ENCODE data around the gene TRIML1. TPM values are rescaled to one million over a fixed set of nuclear protein-coding genes. Genes with fewer than 3 reads are reported as not detected.
A peak's percentile ranks its signal among the peaks of the same experiment; 100 is the strongest.
"Not testable (repeated sequence)": the region's sequence is repeated elsewhere in the genome, so short reads cannot be mapped to it uniquely, and the experiment has no call there.

TRIML1 gene
- total and polyA plus RNA-seq, 4 donors: not detected

DNA sequence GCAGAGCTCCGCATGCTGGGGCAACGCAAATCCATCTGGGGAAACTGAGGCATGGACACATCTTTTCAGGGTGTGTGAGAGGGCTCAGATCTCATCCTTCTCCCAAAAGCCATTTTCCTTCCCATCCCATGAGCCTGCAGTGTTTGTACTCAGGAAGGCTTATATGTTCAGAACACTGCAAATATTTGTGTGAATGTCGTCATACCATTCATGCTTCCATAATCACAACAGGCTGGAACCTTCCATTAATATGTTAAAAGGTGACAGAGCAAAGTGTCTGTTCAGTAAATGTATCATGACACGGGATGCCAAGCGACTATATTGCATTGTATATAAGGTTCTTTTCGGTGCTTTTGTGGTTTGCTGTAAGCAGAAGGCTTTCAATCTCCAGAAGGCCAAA, 8.5 kb downstream of the TRIML1 start:
- 89 to 93% methylated on average over 6 of the region's 6 CpGs for WGBS, 2 donors

GRCh38 chr4:188154668-188155405, 15.6 kb downstream of the TRIML1 start:
- no peak overlapping the region for H3K4me3 ChIP-seq
- DNase-seq (peak; percentile 25 to 66 (median 29)), ATAC-seq (ENCODE audit: insufficient read depth, low FRiP score) (no peak)
- H3K9me3 ChIP-seq (ENCODE audit: control insufficient read depth in 4 of 4, insufficient read depth in 3 of 4, low read length in 3 of 4): peaks cover 0 to 7% (median 0%) of the 10 kb centered on the region in 4 donors
- 65 to 80% methylated on average over 11 of the region's 11 CpGs for WGBS, 2 donors
- H3K27ac ChIP-seq (ENCODE audit: low read depth in 1 of 2, low read length in 1 of 2): no peak overlapping the region
- no peaks in the 10 kb centered on the region for H3K27me3 ChIP-seq (ENCODE audit: control insufficient read depth in 3 of 3, insufficient read depth in 3 of 3, low read length in 2 of 3)
- H3K4me1 ChIP-seq (ENCODE audit: control insufficient read depth in 5 of 5, insufficient read depth in 5 of 5, low read length in 5 of 5): no peaks in the 10 kb centered on the region
- H3K9ac ChIP-seq (ENCODE audit: insufficient read depth in 1 of 2, low read length in 2 of 2): no peak overlapping the region
- no peaks in the 10 kb centered on the region for H3K36me3 ChIP-seq (ENCODE audit: control insufficient read depth in 4 of 4, insufficient read depth in 4 of 4, low read length in 4 of 4)
- TF ChIP-seq, protein P1, sequence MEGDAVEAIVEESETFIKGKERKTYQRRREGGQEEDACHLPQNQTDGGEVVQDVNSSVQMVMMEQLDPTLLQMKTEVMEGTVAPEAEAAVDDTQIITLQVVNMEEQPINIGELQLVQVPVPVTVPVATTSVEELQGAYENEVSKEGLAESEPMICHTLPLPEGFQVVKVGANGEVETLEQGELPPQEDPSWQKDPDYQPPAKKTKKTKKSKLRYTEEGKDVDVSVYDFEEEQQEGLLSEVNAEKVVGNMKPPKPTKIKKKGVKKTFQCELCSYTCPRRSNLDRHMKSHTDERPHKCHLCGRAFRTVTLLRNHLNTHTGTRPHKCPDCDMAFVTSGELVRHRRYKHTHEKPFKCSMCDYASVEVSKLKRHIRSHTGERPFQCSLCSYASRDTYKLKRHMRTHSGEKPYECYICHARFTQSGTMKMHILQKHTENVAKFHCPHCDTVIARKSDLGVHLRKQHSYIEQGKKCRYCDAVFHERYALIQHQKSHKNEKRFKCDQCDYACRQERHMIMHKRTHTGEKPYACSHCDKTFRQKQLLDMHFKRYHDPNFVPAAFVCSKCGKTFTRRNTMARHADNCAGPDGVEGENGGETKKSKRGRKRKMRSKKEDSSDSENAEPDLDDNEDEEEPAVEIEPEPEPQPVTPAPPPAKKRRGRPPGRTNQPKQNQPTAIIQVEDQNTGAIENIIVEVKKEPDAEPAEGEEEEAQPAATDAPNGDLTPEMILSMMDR (IDR thresholded peaks at IDR 0.05; ENCODE audit: control extremely low read depth, extremely low read depth): no peak

More for the DNA sequence above, 8.5 kb downstream of the TRIML1 start:
- Histone ChIP-seq H3K36me3 (ENCODE audit: control insufficient read depth in 4 of 4, insufficient read depth in 4 of 4, low read length in 4 of 4) (no peaks in the 10 kb centered on the region), H3K27me3 (ENCODE audit: control insufficient read depth in 3 of 3, insufficient read depth in 3 of 3, low read length in 2 of 3) (no peaks in the 10 kb centered on the region), H3K9ac (ENCODE audit: insufficient read depth in 1 of 2, low read length in 2 of 2) (no peak overlapping the region), H3K4me1 (ENCODE audit: control insufficient read depth in 5 of 5, insufficient read depth in 5 of 5, low read length in 5 of 5) (no peaks in the 10 kb centered on the region), H3K9me3 (ENCODE audit: control insufficient read depth in 4 of 4, insufficient read depth in 3 of 4, low read length in 3 of 4) (no peaks in the 10 kb centered on the region), H3K27ac (ENCODE audit: low read depth in 1 of 2, low read length in 1 of 2) (no peak overlapping the region), H3K4me3 (no peak overlapping the region)
- no peak for DNase-seq
- no peak for ATAC-seq (ENCODE audit: insufficient read depth, low FRiP score)
- TF ChIP-seq, protein P1 (IDR thresholded peaks at IDR 0.05; ENCODE audit: control extremely low read depth, extremely low read depth): no peak

- Histone ChIP-seq H3K36me3 (ENCODE audit: control insufficient read depth in 4 of 4, insufficient read depth in 4 of 4, low read length in 4 of 4) (no peaks in the 10 kb centered on the region), H3K4me1 (ENCODE audit: control insufficient read depth in 5 of 5, insufficient read depth in 5 of 5, low read length in 5 of 5) (peaks cover 0 to 5% (median 0%) of the 10 kb centered on the region in 5 donors), H3K9me3 (ENCODE audit: control insufficient read depth in 4 of 4, insufficient read depth in 3 of 4, low read length in 3 of 4) (peaks cover 0 to 7% (median 0%) of the 10 kb centered on the region in 4 donors), H3K27ac (ENCODE audit: low read depth in 1 of 2, low read length in 1 of 2) (no peak overlapping the region), H3K27me3 (ENCODE audit: control insufficient read depth in 3 of 3, insufficient read depth in 3 of 3, low read length in 2 of 3) (no peaks in the 10 kb centered on the region), H3K4me3 (no peak overlapping the region), H3K9ac (ENCODE audit: insufficient read depth in 1 of 2, low read length in 2 of 2) (no peak overlapping the region)
- 93 to 98% methylated on average over 10 of the region's 10 CpGs for WGBS, 2 donors
- ATAC-seq (ENCODE audit: insufficient read depth, low FRiP score) (no peak), DNase-seq (no peak)
- TF ChIP-seq, protein P1 (IDR thresholded peaks at IDR 0.05; ENCODE audit: control extremely low read depth, extremely low read depth): no peak
Observed at GRCh38 chr4:188158336-188158735, 19.1 kb downstream of the TRIML1 start.

- ATAC-seq (ENCODE audit: insufficient read depth, low FRiP score); H3K9me3 ChIP-seq (ENCODE audit: control insufficient read depth in 4 of 4, insufficient read depth in 3 of 4, low read length in 3 of 4); H3K4me3 ChIP-seq; H3K4me1 ChIP-seq (ENCODE audit: control insufficient read depth in 5 of 5, insufficient read depth in 5 of 5, low read length in 5 of 5); DNase-seq; H3K27ac ChIP-seq (ENCODE audit: low read depth in 1 of 2, low read length in 1 of 2); H3K9ac ChIP-seq (ENCODE audit: insufficient read depth in 1 of 2, low read length in 2 of 2); H3K36me3 ChIP-seq (ENCODE audit: control insufficient read depth in 4 of 4, insufficient read depth in 4 of 4, low read length in 4 of 4); H3K27me3 ChIP-seq (ENCODE audit: control insufficient read depth in 3 of 3, insufficient read depth in 3 of 3, low read length in 2 of 3): not testable (repeated sequence)
- 92 to 95% methylated on average over 40 of the region's 40 CpGs for WGBS, 2 donors
Observed at GRCh38 chr4:188159513-188160226, 20.4 kb downstream of the TRIML1 start.

All from lung (tissue), 12 donors.